GM12891 (cell line): ENCODE measurements around the gene PPIL1.

Experiments used
- DNase-seq: peaks from one replicate; pipeline ENCODE4 v3.0.0; 2011; ENCODE audit warnings: low spot score; ENCODE audit not compliant: insufficient read length
- FAIRE-seq: peaks from 2 replicates; lab custom pipeline; 2011; peaks lifted over from hg19 to GRCh38; lab: Jason Lieb, UNC
- PAX5 ChIP-seq: IDR thresholded peaks from 2 replicates; pipeline ENCODE4 v1.6.1; 2011; ENCODE audit warnings: low read length, moderate library complexity, mild to moderate bottlenecking; ENCODE audit not compliant: insufficient read depth, severe bottlenecking
- POLR2A ChIP-seq: IDR thresholded peaks from 2 replicates; pipeline ENCODE4 v1.6.1; 2011; ENCODE audit warnings: low read depth, low read length, control low read depth
- POLR2AphosphoS5 ChIP-seq: IDR thresholded peaks from 2 replicates; pipeline ENCODE4 v1.6.1; 2011; ENCODE audit warnings: low read depth, low read length, control low read depth
- POU2F2 ChIP-seq: IDR thresholded peaks from 2 replicates; pipeline ENCODE4 v1.6.1; 2011; ENCODE audit warnings: low read depth, mild to moderate bottlenecking, control low read depth, low read length, moderate library complexity
- SPI1 ChIP-seq: IDR thresholded peaks from 2 replicates; pipeline ENCODE4 v1.6.1; 2011; ENCODE audit warnings: low read depth, low read length, control low read depth
- TAF1 ChIP-seq: IDR thresholded peaks from 2 replicates; pipeline ENCODE4 v1.6.1; 2011; ENCODE audit warnings: low read depth, low read length, control low read depth

The PPIL1 gene

DNA sequence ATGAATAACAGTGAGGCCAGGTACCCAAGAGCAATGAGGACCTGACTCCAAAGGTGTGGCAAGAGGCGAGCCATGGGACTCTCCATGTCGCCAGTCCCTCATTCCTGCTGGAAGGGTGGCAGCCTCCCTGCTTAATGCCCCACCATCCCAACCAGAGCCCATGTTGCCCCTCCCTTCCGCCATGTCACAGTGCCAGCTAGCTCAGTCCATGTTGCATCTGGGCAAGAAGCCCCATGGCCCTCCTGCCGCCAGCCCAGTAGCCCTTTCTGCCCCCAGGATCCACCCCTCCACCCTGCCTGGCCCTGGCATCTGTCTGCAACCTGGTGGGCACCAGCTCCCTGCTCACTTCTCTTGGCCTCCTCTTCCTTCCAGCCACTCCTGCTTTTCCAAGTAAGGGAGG lies 29.4 kb downstream of the PPIL1 start:
- no peak for FAIRE-seq
- no peak for TF ChIP-seq SPI1
- no peak for TF ChIP-seq POLR2AphosphoS5
- TF ChIP-seq POLR2A, result no peak
- no peak for TF ChIP-seq PAX5
- no peak for TF ChIP-seq TAF1
- TF ChIP-seq POU2F2, result no peak
- no peak for DNase-seq

DNA sequence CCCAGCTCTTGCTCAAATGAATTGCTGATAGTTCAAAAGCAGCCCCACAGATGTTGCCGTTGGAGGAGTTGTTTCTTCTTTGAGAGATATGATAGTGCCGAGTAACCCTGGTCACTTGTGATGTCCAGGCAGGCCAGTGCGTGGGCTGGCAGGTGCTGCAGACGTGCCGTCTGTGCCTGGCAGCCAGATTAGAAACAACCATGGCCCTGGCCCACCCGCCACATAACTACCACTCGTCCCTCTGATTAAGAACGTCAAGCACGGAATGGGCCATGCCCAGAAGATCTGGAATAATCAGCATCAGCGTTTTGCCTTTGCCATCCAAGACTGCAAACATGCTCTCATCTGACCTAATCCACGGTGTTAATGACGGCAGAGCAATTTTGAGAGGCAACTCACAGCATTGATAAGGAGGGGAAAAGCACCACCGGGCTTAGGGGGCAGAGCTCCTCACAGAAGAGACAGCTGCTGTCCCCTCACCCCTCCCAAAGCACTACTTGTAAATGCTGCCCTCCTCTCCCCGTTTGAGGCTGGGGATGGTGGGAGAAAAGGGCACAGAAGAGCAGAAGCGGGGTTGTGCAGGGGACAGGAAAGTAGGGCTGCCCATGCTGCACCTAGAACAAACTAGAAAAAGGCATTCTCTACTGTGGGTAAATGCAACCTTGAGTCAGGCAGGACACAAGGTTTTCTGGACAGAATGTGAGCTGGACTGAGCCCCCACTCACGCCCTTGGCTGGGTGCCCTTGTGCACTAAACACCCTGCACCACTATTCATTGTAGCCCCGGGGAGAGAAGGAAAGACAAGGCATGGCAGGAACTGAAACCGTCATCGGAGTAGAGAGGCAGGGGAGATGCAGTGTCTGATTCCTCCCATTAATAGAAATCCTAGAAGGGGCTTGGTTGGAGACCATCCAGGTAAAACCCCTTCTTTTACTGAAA lies 30.1 kb downstream of the PPIL1 start:
- TF ChIP-seq POLR2AphosphoS5, result no peak
- TF ChIP-seq TAF1, result no peak
- TF ChIP-seq PAX5, result no peak
- peak; percentile 34; the same call in 1 of the 2 replicates for TF ChIP-seq SPI1
- TF ChIP-seq POLR2A, result no peak
- TF ChIP-seq POU2F2, result no peak
- no peak for FAIRE-seq
- DNase-seq, result no peak

- FAIRE-seq (no peak), DNase-seq (no peak)
Observed at GRCh38 chr6:36843170-36843569, 31.4 kb downstream of the PPIL1 start.

DNA sequence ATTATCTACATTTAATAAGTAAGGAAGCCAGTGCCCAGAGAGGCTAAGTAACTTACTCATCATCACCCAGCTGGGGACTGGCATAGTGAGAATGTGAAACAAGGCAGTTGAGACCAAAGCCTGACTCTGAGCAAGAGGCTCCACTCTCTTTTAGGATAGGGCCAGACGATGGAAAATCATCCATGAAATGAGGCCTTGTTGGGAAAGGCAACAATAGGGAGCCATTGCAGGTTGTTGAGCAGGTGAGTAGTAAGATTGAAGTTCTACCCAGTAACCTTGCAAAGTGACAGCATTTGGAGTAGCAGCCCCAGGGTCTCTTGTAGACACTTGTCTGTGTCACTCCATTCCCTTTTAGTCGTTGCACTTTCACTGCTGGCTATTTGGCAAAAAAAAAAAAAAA lies 32.8 kb downstream of the PPIL1 start:
- no peak for FAIRE-seq
- no peak for DNase-seq
- TF ChIP-seq POU2F2, result no peak
- TF ChIP-seq PAX5, result no peak
- TF ChIP-seq SPI1, result no peak
- no peak for TF ChIP-seq POLR2AphosphoS5
- TF ChIP-seq POLR2A, result no peak
- no peak for TF ChIP-seq TAF1

More at GRCh38 chr6:36843170-36843569, 31.4 kb downstream of the PPIL1 start:
- TF ChIP-seq TAF1, result no peak
- no peak for TF ChIP-seq POLR2A
- no peak for TF ChIP-seq PAX5
- TF ChIP-seq POLR2AphosphoS5, result no peak
- TF ChIP-seq SPI1, result no peak
- TF ChIP-seq POU2F2, result no peak

- TF ChIP-seq POLR2A (no peak), POU2F2 (no peak), TAF1 (no peak), SPI1 (no peak), PAX5 (no peak), POLR2AphosphoS5 (no peak)
- FAIRE-seq (peak; percentile 5), DNase-seq (peak; percentile 27)
Observed at GRCh38 chr6:36840432-36841403, 33.9 kb downstream of the PPIL1 start.

DNA sequence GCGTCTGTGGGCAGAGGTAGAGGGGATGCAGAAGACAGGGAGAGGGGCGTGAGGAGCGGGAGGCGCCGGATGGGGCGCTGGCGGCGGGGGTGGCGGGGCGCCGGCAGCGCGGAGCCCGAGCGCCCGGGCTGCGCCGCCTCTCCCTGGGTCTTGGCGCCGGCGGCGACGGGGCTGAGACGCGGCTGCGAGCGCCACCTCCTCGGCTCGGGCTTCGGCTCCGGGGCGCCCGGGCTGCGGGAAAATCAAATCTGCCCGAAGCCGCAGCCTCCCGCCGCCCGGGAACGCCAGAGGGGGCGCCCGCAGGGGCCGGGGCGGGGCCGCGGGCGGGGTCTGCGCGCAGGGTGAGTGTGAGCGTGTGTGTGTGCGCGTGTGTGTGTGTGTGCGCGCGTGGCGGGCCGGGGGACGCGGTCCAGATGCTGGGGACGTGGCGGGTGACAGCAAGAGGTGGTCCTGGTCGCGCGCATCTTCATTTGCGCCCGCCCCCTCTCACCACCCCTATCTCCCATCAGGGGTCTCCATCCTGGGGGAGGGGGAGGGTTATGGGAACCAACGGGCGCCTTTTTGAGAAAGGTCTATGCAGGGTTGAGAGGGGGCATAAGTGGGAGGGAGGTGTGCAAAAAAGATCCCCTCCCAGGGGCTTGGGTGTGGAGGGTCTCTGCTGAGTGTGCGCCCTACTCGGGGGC lies 34.7 kb downstream of the PPIL1 start:
- TF ChIP-seq POU2F2 (no peak), POLR2AphosphoS5 (no peak), SPI1 (no peak), PAX5 (no peak)
- DNase-seq, result peak; percentile 70
- FAIRE-seq, result no peak

GRCh38 chr6:36838896-36839748 lies 35.5 kb downstream of the PPIL1 start, which contains the start of gene CPNE5:
Gene CPNE5, minus strand, starts transcription at chr6:36839444. Its CDS starts 67 bp downstream, at chr6:36839377.
- no peak for FAIRE-seq
- TF ChIP-seq SPI1, result no peak
- no peak for TF ChIP-seq PAX5
- TF ChIP-seq POLR2A, result no peak
- no peak for TF ChIP-seq POLR2AphosphoS5
- no peak for TF ChIP-seq POU2F2
- no peak for TF ChIP-seq TAF1
- no peak for DNase-seq

GRCh38 chr6:36837686-36838085 lies 36.9 kb downstream of the PPIL1 start:
- TF ChIP-seq POLR2A (no peak), TAF1 (no peak), SPI1 (no peak), POU2F2 (no peak), PAX5 (no peak), POLR2AphosphoS5 (no peak)
- no peak for FAIRE-seq
- DNase-seq, result no peak
